ENCODE data around the gene GLCE. TPM values are rescaled to one million over a fixed set of nuclear protein-coding genes. Genes with fewer than 3 reads are reported as not detected.

GLCE gene
- total and polyA plus RNA-seq, 2 experiments from 2014 or later: 9.7 to 17.1 TPM

- Histone ChIP-seq H4K20me1 (ENCODE audit: insufficient read depth) (no peaks in the 10 kb centered on the region), H3F3A (ENCODE audit: insufficient read depth) (no peaks in the 10 kb centered on the region), H3K36me3 (ENCODE audit: low read depth) (no peaks in the 10 kb centered on the region), H3K4me1 (ENCODE audit: insufficient read depth) (no peaks in the 10 kb centered on the region), H3K4me2 (ENCODE audit: unreplicated experiment) (no peak overlapping the region), H2AFZ (no peak overlapping the region), H3K27me3 (replicated peaks; ENCODE audit: insufficient read depth) (no peaks in the 10 kb centered on the region), H3K9me3 (ENCODE audit: low read depth) (no peaks in the 10 kb centered on the region), H3K9me2 (ENCODE audit: insufficient read depth) (no peaks in the 10 kb centered on the region), H3K4me3 (no peak overlapping the region), H3K79me2 (ENCODE audit: insufficient read depth) (no peaks in the 10 kb centered on the region), H3K9ac (no peak overlapping the region), H3K27ac (no peak overlapping the region)
- TF ChIP-seq EZH2 (IDR thresholded peaks at IDR 0.05; ENCODE audit: insufficient read depth, poor library complexity, severe bottlenecking) (no peak), EZH2phosphoT487 (IDR thresholded peaks at IDR 0.05; ENCODE audit: insufficient read depth, low read depth) (no peak)
- DNase-seq: peak; percentile 44
- in situ Hi-C loops (cut with MboI): no loop called here
- 47 to 52% methylated on average over 5 of the region's 5 CpGs for WGBS, 2 experiments (ENCODE audit: low coverage in 1 of 2, low lambda C conversion rate in 2 of 2, missing lambda C conversion rate in 2 of 2)
Observed at GRCh38 chr15:69265347-69265955, 105.0 kb downstream of the GLCE start.

- Histone ChIP-seq H3K9me3 (ENCODE audit: low read depth) (no peaks in the 10 kb centered on the region), H4K20me1 (ENCODE audit: insufficient read depth) (no peaks in the 10 kb centered on the region), H3K9me2 (ENCODE audit: insufficient read depth) (no peaks in the 10 kb centered on the region), H3K79me2 (ENCODE audit: insufficient read depth) (no peaks in the 10 kb centered on the region), H3K4me1 (ENCODE audit: insufficient read depth) (no peaks in the 10 kb centered on the region), H3K27ac (no peak overlapping the region), H3K4me3 (no peak overlapping the region), H3F3A (ENCODE audit: insufficient read depth) (no peaks in the 10 kb centered on the region), H3K9ac (no peak overlapping the region), H3K4me2 (ENCODE audit: unreplicated experiment) (no peak overlapping the region), H3K36me3 (ENCODE audit: low read depth) (no peaks in the 10 kb centered on the region), H2AFZ (no peak overlapping the region), H3K27me3 (replicated peaks; ENCODE audit: insufficient read depth) (no peaks in the 10 kb centered on the region)
- TF ChIP-seq EZH2phosphoT487 (IDR thresholded peaks at IDR 0.05; ENCODE audit: insufficient read depth, low read depth) (no peak), EZH2 (IDR thresholded peaks at IDR 0.05; ENCODE audit: insufficient read depth, poor library complexity, severe bottlenecking) (no peak)
- DNase-seq: no peak
- in situ Hi-C loops (cut with MboI): no loop called here
Observed at GRCh38 chr15:69271217-69271616, 110.8 kb downstream of the GLCE start.

- Histone ChIP-seq H3K4me3 (no peak overlapping the region), H4K20me1 (ENCODE audit: insufficient read depth) (no peaks in the 10 kb centered on the region), H2AFZ (no peak overlapping the region), H3K79me2 (ENCODE audit: insufficient read depth) (no peaks in the 10 kb centered on the region), H3K4me2 (ENCODE audit: unreplicated experiment) (no peak overlapping the region), H3K4me1 (ENCODE audit: insufficient read depth) (no peaks in the 10 kb centered on the region), H3F3A (ENCODE audit: insufficient read depth) (no peaks in the 10 kb centered on the region), H3K9me2 (ENCODE audit: insufficient read depth) (no peaks in the 10 kb centered on the region), H3K36me3 (ENCODE audit: low read depth) (no peaks in the 10 kb centered on the region), H3K27me3 (replicated peaks; ENCODE audit: insufficient read depth) (no peaks in the 10 kb centered on the region), H3K9ac (no peak overlapping the region), H3K27ac (no peak overlapping the region), H3K9me3 (ENCODE audit: low read depth) (no peaks in the 10 kb centered on the region)
- 56 to 61% methylated on average over 3 of the region's 3 CpGs for WGBS, 2 experiments (ENCODE audit: low coverage in 1 of 2, low lambda C conversion rate in 2 of 2, missing lambda C conversion rate in 2 of 2)
- in situ Hi-C loops (cut with MboI): no loop called here
- DNase-seq: no peak
- TF ChIP-seq EZH2 (IDR thresholded peaks at IDR 0.05; ENCODE audit: insufficient read depth, poor library complexity, severe bottlenecking) (no peak), EZH2phosphoT487 (IDR thresholded peaks at IDR 0.05; ENCODE audit: insufficient read depth, low read depth) (no peak)
Observed at GRCh38 chr15:69272139-69272538, 111.7 kb downstream of the GLCE start.

GRCh38 chr15:69272891-69273290, 112.5 kb downstream of the GLCE start:
- Histone ChIP-seq H3K79me2 (ENCODE audit: insufficient read depth) (no peaks in the 10 kb centered on the region), H3K27me3 (replicated peaks; ENCODE audit: insufficient read depth) (no peaks in the 10 kb centered on the region), H3F3A (ENCODE audit: insufficient read depth) (no peaks in the 10 kb centered on the region), H3K4me2 (ENCODE audit: unreplicated experiment) (no peak overlapping the region), H3K4me1 (ENCODE audit: insufficient read depth) (no peaks in the 10 kb centered on the region), H3K9ac (no peak overlapping the region), H4K20me1 (ENCODE audit: insufficient read depth) (no peaks in the 10 kb centered on the region), H3K4me3 (no peak overlapping the region), H2AFZ (no peak overlapping the region), H3K9me3 (ENCODE audit: low read depth) (no peaks in the 10 kb centered on the region), H3K27ac (no peak overlapping the region), H3K36me3 (ENCODE audit: low read depth) (no peaks in the 10 kb centered on the region), H3K9me2 (ENCODE audit: insufficient read depth) (no peaks in the 10 kb centered on the region)
- no peak for TF ChIP-seq EZH2phosphoT487 (IDR thresholded peaks at IDR 0.05; ENCODE audit: insufficient read depth, low read depth)
- TF ChIP-seq EZH2 (IDR thresholded peaks at IDR 0.05; ENCODE audit: insufficient read depth, poor library complexity, severe bottlenecking): no peak
- in situ Hi-C loops (cut with MboI): no loop called here
- 71 to 74% methylated on average over 6 of the region's 6 CpGs for WGBS, 2 experiments (ENCODE audit: low coverage in 1 of 2, low lambda C conversion rate in 2 of 2, missing lambda C conversion rate in 2 of 2)
- no peak for DNase-seq

All from GM23248 (cell line).